HepG2 (cell line): ENCODE measurements around the gene LIME1. TPM values are rescaled to one million over a fixed set of nuclear protein-coding genes. Genes with fewer than 3 reads are reported as not detected.

Experiments used
- ATAC-seq: fragments of 200-7000 bp; cut with Tn5 transposase; 3 replicates; pipeline ENCODE4 v1.9.1; 2020; ENCODE audit warnings: mild to moderate bottlenecking, moderate library complexity
- BruUV-seq: library from RNA; stranded (reverse); fragments of 400-500 nt; replicated peaks from 2 replicates; lab custom pipeline; 2021; lab: Mats Ljungman, UMichigan
- CTCF ChIA-PET: fragments of 300-600 bp; formaldehyde crosslinking; extraction: SDS; loops from one replicate; lab custom pipeline; 2021; ENCODE audit warnings: low total read pairs, inconsistent platforms, low intra/inter-chr PET ratio; lab: Yijun Ruan, JAX
- POLR2A ChIA-PET: fragments of 350-600 bp; sonication (Branson Sonifier 250); formaldehyde crosslinking; loops from one replicate; lab custom pipeline; 2020; ENCODE audit warnings: antibody characterized with exemption, inconsistent platforms; lab: Yijun Ruan, JAX
- DNase-seq: peaks from one replicate; pipeline ENCODE4 v3.0.0-alpha.2; 2015; ENCODE audit warnings: low spot score
- FAIRE-seq: peaks from 3 replicates; lab custom pipeline; 2011; peaks lifted over from hg19 to GRCh38; lab: Jason Lieb, UNC
- H2AFZ ChIP-seq: one replicate; pipeline ENCODE4 v1.6.1; 2011; ENCODE audit warnings: low read length, inconsistent platforms
- H3K27ac ChIP-seq: fragments of 300-600 bp; 3 replicates; pipeline ENCODE4 v1.8.0; 2011; ENCODE audit warnings: mixed run types, mild to moderate bottlenecking, mixed read lengths, low read length, inconsistent platforms; ENCODE audit not compliant: insufficient read depth; ENCODE audit errors: extremely low read length
- H3K27me3 ChIP-seq, 2 experiments: fragments of 200-600 bp in 1 of 2; 2 replicates in 1 of 2; 3 replicates in 1 of 2; pipeline versions ENCODE4 v1.6.0 to v1.8.0; 2011; ENCODE audit warnings: low read length in 2 of 2, mild to moderate bottlenecking in 2 of 2, moderate library complexity in 2 of 2, inconsistent platforms in 1 of 2; ENCODE audit not compliant: insufficient read depth in 2 of 2, control insufficient read depth in 1 of 2
- H3K36me3 ChIP-seq, 2 experiments: fragments of 200-600 bp in 1 of 2; replicated peaks in 1 of 2; 2 replicates in 1 of 2; 3 replicates in 1 of 2; pipeline versions ENCODE4 v1.5.1 to v1.8.0; 2011; ENCODE audit warnings: low read length in 2 of 2, inconsistent platforms in 1 of 2; ENCODE audit not compliant: insufficient read depth in 2 of 2, control insufficient read depth in 1 of 2
- H3K4me1 ChIP-seq: 2 replicates; pipeline ENCODE4 v1.5.1; 2012; ENCODE audit warnings: low read length, inconsistent platforms; ENCODE audit not compliant: insufficient read depth
- H3K4me2 ChIP-seq: 2 replicates; pipeline ENCODE4 v1.6.0; 2011; ENCODE audit warnings: low read depth, low read length, inconsistent platforms
- H3K4me3 ChIP-seq, 3 experiments: fragments of 200-600 bp in 1 of 3; sonication (generic), shearing (Covaris generic) in 1 of 3; replicated peaks in 1 of 3; 2 replicates each; pipeline ENCODE4 v1.5.1; 2011 to 2016; ENCODE audit warnings: low read length in 3 of 3, inconsistent platforms in 2 of 3, low read depth in 2 of 3, mild to moderate bottlenecking in 2 of 3, control low read depth in 1 of 3, mixed read lengths in 1 of 3; ENCODE audit not compliant: insufficient read depth in 1 of 3
- H3K79me2 ChIP-seq: one replicate; pipeline ENCODE4 v1.6.1; 2011; ENCODE audit warnings: low read length, inconsistent platforms; ENCODE audit not compliant: insufficient read depth
- H3K9ac ChIP-seq: 2 replicates; pipeline ENCODE4 v1.6.0; 2011; ENCODE audit warnings: mild to moderate bottlenecking, low read depth, low read length, inconsistent platforms; ENCODE audit not compliant: insufficient read depth
- H3K9me3 ChIP-seq: 2 replicates; pipeline ENCODE4 v1.5.1; 2012; ENCODE audit warnings: mild to moderate bottlenecking, low read length
- H4K20me1 ChIP-seq: 2 replicates; pipeline ENCODE4 v1.6.0; 2011; ENCODE audit warnings: inconsistent platforms, mild to moderate bottlenecking, low read length, moderate library complexity; ENCODE audit not compliant: insufficient read depth
- AGO1 ChIP-seq: fragments of 200-400 bp; formaldehyde crosslinking; IDR thresholded peaks from 2 replicates; pipeline ENCODE4 v1.6.1; 2017; ENCODE audit warnings: mild to moderate bottlenecking, low read depth, low read length, moderate library complexity; ENCODE audit not compliant: poor library complexity, severe bottlenecking
- AHR ChIP-seq: IDR thresholded peaks from 2 replicates; pipeline ENCODE4 v1.6.1; 2018; ENCODE audit warnings: missing genetic modification reagents, missing compliant biosample characterization
- CC2D1A ChIP-seq: sonication (generic); formaldehyde crosslinking; IDR thresholded peaks from 2 replicates; pipeline ENCODE4 v1.8.1; 2023; ENCODE audit warnings: mild to moderate bottlenecking, missing genetic modification reagents
- HNF4G ChIP-seq, 2 experiments: sonication (generic) in 1 of 2; formaldehyde crosslinking in 1 of 2; IDR thresholded peaks; 2 replicates each; pipeline versions ENCODE4 v1.4.0 to v1.6.1; 2011 to 2020; ENCODE audit warnings: borderline replicate concordance in 2 of 2, low read depth in 2 of 2, mild to moderate bottlenecking in 2 of 2, low read length in 1 of 2, missing genetic modification reagents in 1 of 2, moderate library complexity in 1 of 2
- KAT2B ChIP-seq: fragments of 150-350 bp; IDR thresholded peaks from 2 replicates; pipeline ENCODE4 v1.6.1; 2014; ENCODE audit warnings: low read depth, low read length, borderline replicate concordance
- MAFF ChIP-seq: IDR thresholded peaks from 2 replicates; pipeline ENCODE4 v1.6.1; 2011; ENCODE audit warnings: low read depth, low read length, improper control_type of control experiment
- MXD3 ChIP-seq: IDR thresholded peaks from 2 replicates; pipeline ENCODE4 v1.6.1; 2016; ENCODE audit warnings: mild to moderate bottlenecking, missing biosample characterization, missing genetic modification reagents
- NKX3-1 ChIP-seq: sonication (generic); formaldehyde crosslinking; IDR thresholded peaks from 2 replicates; pipeline ENCODE4 v1.5.0; 2020; ENCODE audit warnings: missing genetic modification reagents
- POLR2AphosphoS5 ChIP-seq: IDR thresholded peaks from 2 replicates; pipeline ENCODE4 v1.6.1; 2012; ENCODE audit warnings: low read depth, low read length
- POLR2G ChIP-seq: fragments of 200-400 bp; formaldehyde crosslinking; IDR thresholded peaks from 2 replicates; pipeline ENCODE4 v1.6.1; 2018; ENCODE audit warnings: mild to moderate bottlenecking, low read depth, low read length, moderate library complexity
- RBFOX2 ChIP-seq: fragments of 200-400 bp; formaldehyde crosslinking; IDR thresholded peaks from 2 replicates; pipeline ENCODE4 v1.6.1; 2017; ENCODE audit warnings: low read depth, mild to moderate bottlenecking, low read length
- RFX3 ChIP-seq: IDR thresholded peaks from 2 replicates; pipeline ENCODE4 v1.6.1; 2016; ENCODE audit warnings: missing biosample characterization, missing genetic modification reagents
- SMARCE1 ChIP-seq: fragments of 450-650 bp; IDR thresholded peaks from 2 replicates; pipeline ENCODE4 v1.6.1; 2017; ENCODE audit warnings: borderline replicate concordance
- ZNF207 ChIP-seq: fragments of 450-650 bp; IDR thresholded peaks from 2 replicates; pipeline ENCODE4 v1.6.1; 2016; ENCODE audit warnings: antibody characterized with exemption, borderline replicate concordance
- ZNF225 ChIP-seq: sonication (generic); formaldehyde crosslinking; IDR thresholded peaks from 2 replicates; pipeline ENCODE4 v1.4.0; 2020; ENCODE audit warnings: mild to moderate bottlenecking, missing genetic modification reagents
- ZNF790 ChIP-seq: sonication (generic); formaldehyde crosslinking; IDR thresholded peaks from 2 replicates; pipeline ENCODE4 v1.8.0; 2022; ENCODE audit warnings: missing genetic modification reagents, mild to moderate bottlenecking, borderline replicate concordance
- WGBS: methylation state at CpG from one replicate; pipeline ENCODE4 v1.1.6; 2017; ENCODE audit warnings: low lambda C conversion rate; 5-methylcytosine and 5-hydroxymethylcytosine counted together
- in situ Hi-C: cut with HindIII; loops from 2 replicates; pipeline ENCODE4 v1.10.0; 2017; ENCODE audit warnings: low pct_unique_long_range_greater_than_20kb; ENCODE audit not compliant: extremely low pct_ligation_motif_present
- intact Hi-C: fragments of 100-400 bp; cut with micrococcal nuclease; formaldehyde crosslinking; loops from one replicate; pipeline ENCODE4 v1.10.0; 2022; ENCODE audit not compliant: unreplicated experiment
- polyA plus RNA-seq, 8 experiments: library from polyadenylated mRNA; depleted of rRNA in 3 of 8; stranded (reverse) in 7 of 8; unstranded in 1 of 8; fragments of >200 nt; fragmentation: Illumina TruSeq in 4 of 8; extraction: Trizol in 4 of 8; gene quantifications; 2 replicates each; pipeline versions ENCODE4 v1.2.1 to v1.2.3, GENCODE V29; 2011 to 2016; ENCODE audit warnings: low read depth in 4 of 8, missing spikeins in 1 of 8, mixed read lengths in 1 of 8; ENCODE audit not compliant: insufficient read depth in 1 of 8
- total RNA-seq, 5 experiments: library from RNA; depleted of rRNA; stranded (reverse); fragments of >200 nt; fragmentation: Illumina TruSeq; extraction: Trizol; gene quantifications; 2 replicates each; pipeline ENCODE4 v1.2.3, GENCODE V29; 2016; ENCODE audit warnings: low read depth in 1 of 5
- TF ChIP-seq, protein P1 (sequence below): sonication (generic); formaldehyde crosslinking; IDR thresholded peaks from 2 replicates; pipeline ENCODE4 v1.5.1; 2020; ENCODE audit warnings: mild to moderate bottlenecking, missing genetic modification reagents, moderate library complexity
- TF ChIP-seq, protein P2 (sequence below): sonication (generic); formaldehyde crosslinking; IDR thresholded peaks from 2 replicates; pipeline ENCODE4 v1.4.0; 2020; ENCODE audit warnings: missing genetic modification reagents, borderline replicate concordance

LIME1 gene
- total and polyA plus RNA-seq, 2 of the 13 experiments (the other 11 are each of a cell fraction or from before 2014, with no cell fraction given), result 13.0 to 61.5 TPM

DNA sequence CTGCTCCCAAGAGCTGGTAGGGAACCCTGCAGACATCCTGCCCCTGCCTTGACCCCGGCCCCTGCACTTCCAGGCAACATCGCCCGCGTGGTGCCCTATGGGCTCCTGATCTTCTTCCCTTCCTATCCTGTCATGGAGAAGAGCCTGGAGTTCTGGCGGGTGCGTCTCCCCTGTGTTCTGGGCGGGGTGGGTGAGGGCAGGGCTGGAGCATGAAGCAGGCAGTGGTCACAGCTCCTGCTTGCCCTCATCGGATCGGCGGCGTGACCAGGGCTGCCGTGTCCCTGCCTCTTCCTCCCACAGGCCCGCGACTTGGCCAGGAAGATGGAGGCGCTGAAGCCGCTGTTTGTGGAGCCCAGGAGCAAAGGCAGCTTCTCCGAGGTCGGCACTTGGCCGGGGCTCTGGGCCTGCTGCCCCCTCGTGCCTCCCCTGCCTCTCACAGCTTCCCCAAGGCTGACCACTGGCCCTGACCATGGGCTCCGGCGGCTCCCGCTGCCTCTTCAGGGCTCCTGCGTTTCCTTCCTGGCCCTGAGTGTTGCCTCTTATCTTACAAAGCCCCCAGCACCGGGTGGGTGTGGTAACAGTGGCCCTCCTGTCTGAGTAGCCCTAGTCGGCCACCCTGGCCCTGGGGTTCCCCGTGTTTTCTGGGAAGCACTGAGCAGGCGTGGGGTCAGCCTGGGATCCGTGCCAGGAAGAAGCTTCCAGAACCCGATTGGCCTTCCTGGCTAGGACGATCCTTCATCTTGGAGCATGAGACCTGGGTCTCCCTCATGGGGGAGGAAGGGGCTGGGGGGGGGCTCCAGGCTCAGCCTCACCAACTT, 48.0 kb upstream of the LIME1 start:
- no peak for DNase-seq
- intact Hi-C loops (no loop called here), in situ Hi-C loops (no loop called here)
- Histone ChIP-seq H3K9ac (no peak overlapping the region), H3K9me3 (no peaks in the 10 kb centered on the region), H4K20me1 (no peaks in the 10 kb centered on the region; the same call in 1 of the 2 replicates), H2AFZ (no peak overlapping the region), H3K27ac (no peak overlapping the region), H3K79me2 (no peaks in the 10 kb centered on the region), H3K4me1 (no peaks in the 10 kb centered on the region), H3K36me3 (no peaks in the 10 kb centered on the region), H3K4me2 (no peak overlapping the region), H3K4me3 (no peak overlapping the region), H3K27me3 (no peaks in the 10 kb centered on the region)
- ChIA-PET CTCF (no interaction called here), POLR2A (no interaction called here)
- BruUV-seq, result no TSS peak
- FAIRE-seq, result no peak
- ATAC-seq, result no peak
- WGBS, result 97% methylated on average over 31 of the region's 31 CpGs
- TF ChIP-seq SMARCE1, result no peak
- 0 out of 2 replicates have a peak, but pooled peaks have one; percentile 33 for TF ChIP-seq POLR2G
- TF ChIP-seq, protein P1, sequence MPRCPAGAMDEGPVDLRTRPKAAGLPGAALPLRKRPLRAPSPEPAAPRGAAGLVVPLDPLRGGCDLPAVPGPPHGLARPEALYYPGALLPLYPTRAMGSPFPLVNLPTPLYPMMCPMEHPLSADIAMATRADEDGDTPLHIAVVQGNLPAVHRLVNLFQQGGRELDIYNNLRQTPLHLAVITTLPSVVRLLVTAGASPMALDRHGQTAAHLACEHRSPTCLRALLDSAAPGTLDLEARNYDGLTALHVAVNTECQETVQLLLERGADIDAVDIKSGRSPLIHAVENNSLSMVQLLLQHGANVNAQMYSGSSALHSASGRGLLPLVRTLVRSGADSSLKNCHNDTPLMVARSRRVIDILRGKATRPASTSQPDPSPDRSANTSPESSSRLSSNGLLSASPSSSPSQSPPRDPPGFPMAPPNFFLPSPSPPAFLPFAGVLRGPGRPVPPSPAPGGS (CRISPR knock-in tag), result no peak
- no peak for TF ChIP-seq HNF4G (IDR thresholded peaks at IDR 0.05; ENCODE audit: borderline replicate concordance, low read depth, low read length)
- no peak for TF ChIP-seq HNF4G (CRISPR knock-in tag; IDR thresholded peaks at IDR 0.05; ENCODE audit: borderline replicate concordance, low read depth)
- TF ChIP-seq CC2D1A (CRISPR knock-in tag), result no peak
- TF ChIP-seq NKX3-1 (CRISPR knock-in tag), result no peak
- 0 out of 2 replicates have a peak, but pooled peaks have one; percentile 19 for TF ChIP-seq ZNF225 (CRISPR knock-in tag)
- TF ChIP-seq RFX3 (CRISPR knock-in tag), result no peak
- TF ChIP-seq ZNF790 (CRISPR knock-in tag), result no peak
- 0 out of 2 replicates have a peak, but pooled peaks have one; percentile 21 for TF ChIP-seq RBFOX2
- no peak for TF ChIP-seq MXD3 (CRISPR knock-in tag)
- no peak for TF ChIP-seq KAT2B
- no peak for TF ChIP-seq MAFF
- TF ChIP-seq, protein P2, sequence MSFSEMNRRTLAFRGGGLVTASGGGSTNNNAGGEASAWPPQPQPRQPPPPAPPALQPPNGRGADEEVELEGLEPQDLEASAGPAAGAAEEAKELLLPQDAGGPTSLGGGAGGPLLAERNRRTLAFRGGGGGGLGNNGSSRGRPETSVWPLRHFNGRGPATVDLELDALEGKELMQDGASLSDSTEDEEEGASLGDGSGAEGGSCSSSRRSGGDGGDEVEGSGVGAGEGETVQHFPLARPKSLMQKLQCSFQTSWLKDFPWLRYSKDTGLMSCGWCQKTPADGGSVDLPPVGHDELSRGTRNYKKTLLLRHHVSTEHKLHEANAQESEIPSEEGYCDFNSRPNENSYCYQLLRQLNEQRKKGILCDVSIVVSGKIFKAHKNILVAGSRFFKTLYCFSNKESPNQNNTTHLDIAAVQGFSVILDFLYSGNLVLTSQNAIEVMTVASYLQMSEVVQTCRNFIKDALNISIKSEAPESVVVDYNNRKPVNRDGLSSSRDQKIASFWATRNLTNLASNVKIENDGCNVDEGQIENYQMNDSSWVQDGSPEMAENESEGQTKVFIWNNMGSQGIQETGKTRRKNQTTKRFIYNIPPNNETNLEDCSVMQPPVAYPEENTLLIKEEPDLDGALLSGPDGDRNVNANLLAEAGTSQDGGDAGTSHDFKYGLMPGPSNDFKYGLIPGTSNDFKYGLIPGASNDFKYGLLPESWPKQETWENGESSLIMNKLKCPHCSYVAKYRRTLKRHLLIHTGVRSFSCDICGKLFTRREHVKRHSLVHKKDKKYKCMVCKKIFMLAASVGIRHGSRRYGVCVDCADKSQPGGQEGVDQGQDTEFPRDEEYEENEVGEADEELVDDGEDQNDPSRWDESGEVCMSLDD, result no peak
- TF ChIP-seq AHR, result peak; percentile 41; the same call in 1 of the 2 replicates
- TF ChIP-seq ZNF207, result no peak
- no peak for TF ChIP-seq POLR2AphosphoS5
- TF ChIP-seq AGO1, result peak; percentile 74
